Astrocyte (in vitro differentiated cells and primary cell): ENCODE data around the gene NUAK1. TPM values are rescaled to one million over a fixed set of nuclear protein-coding genes. Genes with fewer than 3 reads are reported as not detected.

ENCODE experiments used
- DNase-seq: peaks from one replicate; pipeline ENCODE4 v3.0.0-alpha.2; 2010; ENCODE audit warnings: low read depth
- FAIRE-seq: peaks from 2 replicates; lab custom pipeline; 2011; peaks lifted over from hg19 to GRCh38; lab: Jason Lieb, UNC
- H2AFZ ChIP-seq: 2 replicates; pipeline ENCODE4 v1.6.0; 2012; ENCODE audit warnings: low read depth, low read length, inconsistent platforms
- H3K27ac ChIP-seq: 2 replicates; pipeline ENCODE4 v1.5.1; 2011; ENCODE audit warnings: low read depth, low read length, inconsistent platforms
- H3K27me3 ChIP-seq: 2 replicates; pipeline ENCODE4 v1.6.0; 2011; ENCODE audit warnings: low read length, inconsistent platforms; ENCODE audit not compliant: insufficient read depth
- H3K36me3 ChIP-seq: 2 replicates; pipeline ENCODE4 v1.5.1; 2011; ENCODE audit warnings: low read length, inconsistent platforms; ENCODE audit not compliant: insufficient read depth
- H3K4me1 ChIP-seq: 2 replicates; pipeline ENCODE4 v1.5.1; 2011; ENCODE audit warnings: low read length, inconsistent platforms; ENCODE audit not compliant: insufficient read depth
- H3K4me2 ChIP-seq: 2 replicates; pipeline ENCODE4 v1.6.0; 2012; ENCODE audit warnings: low read length, inconsistent platforms
- H3K4me3 ChIP-seq: 2 replicates; pipeline ENCODE4 v1.5.1; 2011; ENCODE audit warnings: low read depth, mild to moderate bottlenecking, low read length, inconsistent platforms; ENCODE audit not compliant: insufficient read depth
- H3K79me2 ChIP-seq: 2 replicates; pipeline ENCODE4 v1.6.0; 2012; ENCODE audit warnings: mild to moderate bottlenecking, low read length, inconsistent platforms; ENCODE audit not compliant: insufficient read depth
- H3K9ac ChIP-seq: 2 replicates; pipeline ENCODE4 v1.6.0; 2012; ENCODE audit warnings: mild to moderate bottlenecking, low read length, inconsistent platforms
- H3K9me3 ChIP-seq: 2 replicates; pipeline ENCODE4 v1.5.1; 2012; ENCODE audit warnings: low read depth, mild to moderate bottlenecking, low read length, inconsistent platforms; ENCODE audit not compliant: insufficient read depth
- H4K20me1 ChIP-seq: 2 replicates; pipeline ENCODE4 v1.6.0; 2012; ENCODE audit warnings: low read length, inconsistent platforms; ENCODE audit not compliant: insufficient read depth
- H3K27ac Mint-ChIP-seq: one replicate; pipeline ENCODE4 v1.8.0; 2021; ENCODE audit warnings: mild to moderate bottlenecking, mixed read lengths; ENCODE audit not compliant: unreplicated experiment
- H3K27me3 Mint-ChIP-seq: one replicate; pipeline ENCODE4 v1.8.0; 2021; ENCODE audit warnings: low read depth, mixed read lengths; ENCODE audit not compliant: unreplicated experiment
- H3K36me3 Mint-ChIP-seq: one replicate; pipeline ENCODE4 v1.8.0; 2021; ENCODE audit warnings: low read depth, mixed read lengths; ENCODE audit not compliant: unreplicated experiment
- H3K4me1 Mint-ChIP-seq: one replicate; pipeline ENCODE4 v1.8.0; 2021; ENCODE audit warnings: low read depth, mixed read lengths; ENCODE audit not compliant: unreplicated experiment
- H3K4me3 Mint-ChIP-seq: one replicate; pipeline ENCODE4 v1.8.0; 2021; ENCODE audit warnings: mild to moderate bottlenecking, moderate library complexity, mixed read lengths; ENCODE audit not compliant: unreplicated experiment
- H3K9me3 Mint-ChIP-seq: one replicate; pipeline ENCODE4 v1.8.0; 2021; ENCODE audit warnings: mild to moderate bottlenecking, mixed read lengths; ENCODE audit not compliant: unreplicated experiment
- EZH2 ChIP-seq: IDR thresholded peaks from 2 replicates; pipeline ENCODE4 v1.6.1; 2012; ENCODE audit warnings: mild to moderate bottlenecking, low read length, inconsistent platforms; ENCODE audit not compliant: insufficient read depth
- total RNA-seq: library from RNA; stranded (reverse); gene quantifications from 2 replicates; pipeline ENCODE4 v1.2.1, GENCODE V29; 2021
- TF ChIP-seq, protein P1 (sequence below): IDR thresholded peaks from 2 replicates; pipeline ENCODE4 v1.5.1; 2011; ENCODE audit warnings: low read depth, mild to moderate bottlenecking, inconsistent platforms, low read length, moderate library complexity; ENCODE audit not compliant: insufficient read depth

Gene NUAK1
- total RNA-seq, 1 donor from 2014 or later, result 94.0 TPM

GRCh38 chr12:106046301-106046846, 92.4 kb downstream of the NUAK1 start:
- FAIRE-seq (no peak), DNase-seq (no peak)
- H3K27ac Mint-ChIP-seq, result peak overlapping the region; percentile 62
- Histone ChIP-seq H3K9ac (no peak overlapping the region), H2AFZ (no peak overlapping the region), H3K27ac (no peak overlapping the region), H4K20me1 (no peaks in the 10 kb centered on the region), H3K9me3 (no peaks in the 10 kb centered on the region), H3K4me2 (no peak overlapping the region), H3K4me3 (no peak overlapping the region), H3K27me3 (no peaks in the 10 kb centered on the region), H3K4me1 (peaks cover 6% of the 10 kb centered on the region), H3K79me2 (no peaks in the 10 kb centered on the region), H3K36me3 (no peaks in the 10 kb centered on the region)
- H3K4me3 Mint-ChIP-seq, result no peak overlapping the region
- H3K4me1 Mint-ChIP-seq, result peaks cover 15% of the 10 kb centered on the region
- H3K36me3 Mint-ChIP-seq, result peaks cover 6% of the 10 kb centered on the region
- peaks cover 2% of the 10 kb centered on the region for H3K9me3 Mint-ChIP-seq
- H3K27me3 Mint-ChIP-seq, result no peaks in the 10 kb centered on the region
- no peak for TF ChIP-seq EZH2
- TF ChIP-seq, protein P1, sequence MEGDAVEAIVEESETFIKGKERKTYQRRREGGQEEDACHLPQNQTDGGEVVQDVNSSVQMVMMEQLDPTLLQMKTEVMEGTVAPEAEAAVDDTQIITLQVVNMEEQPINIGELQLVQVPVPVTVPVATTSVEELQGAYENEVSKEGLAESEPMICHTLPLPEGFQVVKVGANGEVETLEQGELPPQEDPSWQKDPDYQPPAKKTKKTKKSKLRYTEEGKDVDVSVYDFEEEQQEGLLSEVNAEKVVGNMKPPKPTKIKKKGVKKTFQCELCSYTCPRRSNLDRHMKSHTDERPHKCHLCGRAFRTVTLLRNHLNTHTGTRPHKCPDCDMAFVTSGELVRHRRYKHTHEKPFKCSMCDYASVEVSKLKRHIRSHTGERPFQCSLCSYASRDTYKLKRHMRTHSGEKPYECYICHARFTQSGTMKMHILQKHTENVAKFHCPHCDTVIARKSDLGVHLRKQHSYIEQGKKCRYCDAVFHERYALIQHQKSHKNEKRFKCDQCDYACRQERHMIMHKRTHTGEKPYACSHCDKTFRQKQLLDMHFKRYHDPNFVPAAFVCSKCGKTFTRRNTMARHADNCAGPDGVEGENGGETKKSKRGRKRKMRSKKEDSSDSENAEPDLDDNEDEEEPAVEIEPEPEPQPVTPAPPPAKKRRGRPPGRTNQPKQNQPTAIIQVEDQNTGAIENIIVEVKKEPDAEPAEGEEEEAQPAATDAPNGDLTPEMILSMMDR, result no peak

DNA sequence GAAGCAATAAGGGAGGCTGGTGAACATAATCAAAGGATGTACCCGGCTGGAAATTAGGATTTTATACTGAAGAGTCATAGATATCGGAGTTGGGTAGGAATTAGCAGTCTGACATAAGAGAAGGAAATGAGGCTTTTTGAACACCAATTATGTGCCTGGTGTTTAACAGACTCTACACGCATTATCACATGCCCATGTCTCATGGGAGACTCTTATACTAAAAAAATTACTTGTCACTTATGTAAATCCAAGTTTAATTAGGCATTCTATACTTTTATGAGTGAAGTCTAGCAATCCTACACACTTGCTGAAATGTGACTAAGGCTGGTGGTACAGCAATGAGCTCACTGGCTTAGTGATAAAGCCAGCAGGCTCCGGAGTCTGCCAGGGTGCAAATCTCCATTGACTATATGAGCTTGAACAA, 93.5 kb downstream of the NUAK1 start:
- DNase-seq (peak; percentile 47), FAIRE-seq (peak; percentile 20)
- H3K27me3 Mint-ChIP-seq, result no peaks in the 10 kb centered on the region
- Histone ChIP-seq H3K4me3 (no peak overlapping the region), H3K27ac (no peak overlapping the region), H3K27me3 (no peaks in the 10 kb centered on the region), H3K4me2 (peak overlapping the region; percentile 35), H4K20me1 (no peaks in the 10 kb centered on the region), H3K36me3 (no peaks in the 10 kb centered on the region), H3K4me1 (peaks cover 6% of the 10 kb centered on the region), H3K9ac (no peak overlapping the region), H2AFZ (no peak overlapping the region), H3K79me2 (no peaks in the 10 kb centered on the region), H3K9me3 (no peaks in the 10 kb centered on the region)
- TF ChIP-seq, protein P1, result no peak
- TF ChIP-seq EZH2, result no peak
- peaks cover 15% of the 10 kb centered on the region for H3K4me1 Mint-ChIP-seq
- peaks cover 3% of the 10 kb centered on the region for H3K36me3 Mint-ChIP-seq
- H3K4me3 Mint-ChIP-seq, result peak overlapping the region; percentile 70
- H3K9me3 Mint-ChIP-seq, result peaks cover 2% of the 10 kb centered on the region
- H3K27ac Mint-ChIP-seq, result peak overlapping the region; percentile 90

- FAIRE-seq (no peak), DNase-seq (peak; percentile 62)
- H3K9me3 ChIP-seq, result no peaks in the 10 kb centered on the region
- H4K20me1 ChIP-seq, result no peaks in the 10 kb centered on the region
- Mint-ChIP-seq H3K4me1 (peaks cover 15% of the 10 kb centered on the region), H3K36me3 (peaks cover 3% of the 10 kb centered on the region), H3K9me3 (peaks cover 2% of the 10 kb centered on the region), H3K27me3 (no peaks in the 10 kb centered on the region), H3K4me3 (no peak overlapping the region), H3K27ac (peak overlapping the region; percentile 90)
- no peak overlapping the region for H2AFZ ChIP-seq
- H3K27ac ChIP-seq, result no peak overlapping the region
- H3K36me3 ChIP-seq, result no peaks in the 10 kb centered on the region
- no peaks in the 10 kb centered on the region for H3K27me3 ChIP-seq
- H3K79me2 ChIP-seq, result no peaks in the 10 kb centered on the region
- TF ChIP-seq EZH2, result no peak
- TF ChIP-seq, protein P1, result no peak
- no peak overlapping the region for H3K9ac ChIP-seq
- no peak overlapping the region for H3K4me3 ChIP-seq
- H3K4me2 ChIP-seq, result peak overlapping the region; percentile 35
- H3K4me1 ChIP-seq, result peaks cover 6% of the 10 kb centered on the region
Measured at GRCh38 chr12:106044773-106045172, 94.0 kb downstream of the NUAK1 start.
